HTERT RPE-1 (cell line): ENCODE measurements around the gene SMOC2.
"Not testable (repeated sequence)": the region's sequence is repeated elsewhere in the genome, so short reads cannot be mapped to it uniquely, and the experiment has no call there.

ENCODE experiments used
- in situ Hi-C: fragments of 300-500 bp; cut with MboI; formaldehyde crosslinking; loops from 4 replicates; pipeline ENCODE4 v1.14.3; 2020; ENCODE audit warnings: low sequenced_read_pairs

Gene SMOC2

GRCh38 chr6:168570211-168570610 lies 129.2 kb downstream of the SMOC2 start:
- in situ Hi-C loops: no loop called here

- in situ Hi-C loops: no loop called here
These were observed 130.3 kb downstream of the SMOC2 start for GRCh38 chr6:168571268-168571667.

GRCh38 chr6:168573276-168573835 lies 132.4 kb downstream of the SMOC2 start:
- in situ Hi-C loops: not testable (repeated sequence)

GRCh38 chr6:168574075-168574698 lies 133.2 kb downstream of the SMOC2 start:
- in situ Hi-C loops: no loop called here

GRCh38 chr6:168574699-168575195 lies 133.8 kb downstream of the SMOC2 start:
- in situ Hi-C loops: no loop called here

GRCh38 chr6:168575346-168576098 lies 134.5 kb downstream of the SMOC2 start:
- in situ Hi-C loops: no loop called here

- in situ Hi-C loops: no loop called here
These were observed 135.4 kb downstream of the SMOC2 start for GRCh38 chr6:168576388-168576787.

- in situ Hi-C loops: no loop called here
These were observed 136.5 kb downstream of the SMOC2 start for GRCh38 chr6:168577496-168577895.

GRCh38 chr6:168578036-168578435 lies 137.1 kb downstream of the SMOC2 start:
- in situ Hi-C loops: no loop called here

- in situ Hi-C loops: no loop called here
These were observed 140.3 kb downstream of the SMOC2 start for GRCh38 chr6:168581236-168581635.

- in situ Hi-C loops: no loop called here
These were observed 140.7 kb downstream of the SMOC2 start for GRCh38 chr6:168581706-168582105.

GRCh38 chr6:168582571-168582981 lies 141.6 kb downstream of the SMOC2 start:
- in situ Hi-C loops: no loop called here

GRCh38 chr6:168583126-168583525 lies 142.1 kb downstream of the SMOC2 start:
- in situ Hi-C loops: no loop called here

GRCh38 chr6:168583821-168584220 lies 142.8 kb downstream of the SMOC2 start:
- in situ Hi-C loops: no loop called here

GRCh38 chr6:168584249-168584648 lies 143.3 kb downstream of the SMOC2 start:
- in situ Hi-C loops: no loop called here

- in situ Hi-C loops: no loop called here
These were observed 143.7 kb downstream of the SMOC2 start for GRCh38 chr6:168584671-168585070.

GRCh38 chr6:168585441-168585840 lies 144.5 kb downstream of the SMOC2 start:
- in situ Hi-C loops: no loop called here

- in situ Hi-C loops: no loop called here
These were observed 148.3 kb downstream of the SMOC2 start for GRCh38 chr6:168589275-168589674.

GRCh38 chr6:168590406-168590805 lies 149.4 kb downstream of the SMOC2 start:
- in situ Hi-C loops: no loop called here

- in situ Hi-C loops: no loop called here
These were observed 155.4 kb downstream of the SMOC2 start for GRCh38 chr6:168596344-168596743.

- in situ Hi-C loops: no loop called here
These were observed 156.5 kb downstream of the SMOC2 start for GRCh38 chr6:168597471-168597875.
